HepG2 (cell line): ENCODE data around the gene ATIC. TPM values are rescaled to one million over a fixed set of nuclear protein-coding genes. Genes with fewer than 3 reads are reported as not detected.

ENCODE experiments used
- ATAD3A ChIP-seq: sonication (generic); formaldehyde crosslinking; IDR thresholded peaks from 2 replicates; pipeline ENCODE4 v1.4.0; 2020; ENCODE audit warnings: missing genetic modification reagents
- CBX1 ChIP-seq: IDR thresholded peaks from one replicate; pipeline ENCODE4 v1.6.1; 2016; ENCODE audit warnings: antibody characterized with exemption, low read depth
- HNF1A ChIP-seq, 2 experiments: sonication (generic) in 1 of 2; formaldehyde crosslinking in 1 of 2; IDR thresholded peaks; 2 replicates each; pipeline versions ENCODE4 v1.4.0 to v1.6.1; 2016 to 2020; ENCODE audit warnings: borderline replicate concordance in 1 of 2, low read depth in 1 of 2, mild to moderate bottlenecking in 1 of 2, missing genetic modification reagents in 1 of 2
- IKZF4 ChIP-seq: sonication (generic); formaldehyde crosslinking; IDR thresholded peaks from 2 replicates; pipeline ENCODE4 v1.5.1; 2020; ENCODE audit warnings: borderline replicate concordance, mild to moderate bottlenecking, low read depth, missing genetic modification reagents; ENCODE audit errors: not compliant biosample characterization
- MLX ChIP-seq: IDR thresholded peaks from 2 replicates; pipeline ENCODE4 v1.6.1; 2016
- MYNN ChIP-seq: sonication (generic); formaldehyde crosslinking; IDR thresholded peaks from 2 replicates; pipeline ENCODE4 v1.4.0; 2020; ENCODE audit warnings: mild to moderate bottlenecking, low read depth, missing genetic modification reagents
- NCOA1 ChIP-seq: sonication (generic); formaldehyde crosslinking; IDR thresholded peaks from 2 replicates; pipeline ENCODE4 v1.9.0; 2021; ENCODE audit warnings: missing genetic modification reagents
- NCOA5 ChIP-seq: sonication (generic); formaldehyde crosslinking; IDR thresholded peaks from 2 replicates; pipeline ENCODE4 v1.4.0; 2020; ENCODE audit warnings: missing genetic modification reagents
- NFRKB ChIP-seq: fragments of 450-650 bp; IDR thresholded peaks from 2 replicates; pipeline ENCODE4 v1.6.1; 2017
- ONECUT2 ChIP-seq: sonication (generic); formaldehyde crosslinking; IDR thresholded peaks from 2 replicates; pipeline ENCODE4 v1.4.0; 2020; ENCODE audit warnings: missing genetic modification reagents
- RBM22 ChIP-seq: fragments of 200-400 bp; formaldehyde crosslinking; optimal IDR thresholded peaks from 2 replicates; pipeline ENCODE3; 2017; ENCODE audit warnings: mild to moderate bottlenecking, low read length, moderate library complexity
- RBM39 ChIP-seq: fragments of 200-400 bp; formaldehyde crosslinking; IDR thresholded peaks from one replicate; pipeline ENCODE4 v1.6.1; 2018; ENCODE audit warnings: antibody characterized with exemption, mild to moderate bottlenecking, low read depth, low read length; ENCODE audit not compliant: poor library complexity, severe bottlenecking
- SPEN ChIP-seq: sonication (generic); formaldehyde crosslinking; IDR thresholded peaks from 2 replicates; pipeline ENCODE4 v1.5.1; 2020; ENCODE audit warnings: low read depth, mild to moderate bottlenecking, missing genetic modification reagents
- ZKSCAN8 ChIP-seq: IDR thresholded peaks from 2 replicates; pipeline ENCODE4 v1.6.1; 2016; ENCODE audit warnings: borderline replicate concordance, missing genetic modification reagents, missing compliant biosample characterization
- ZNF12 ChIP-seq: sonication (generic); formaldehyde crosslinking; IDR thresholded peaks from 2 replicates; pipeline ENCODE4 v1.5.0; 2020; ENCODE audit warnings: missing genetic modification reagents
- ZNF224 ChIP-seq: sonication (generic); formaldehyde crosslinking; IDR thresholded peaks from 2 replicates; pipeline ENCODE4 v1.5.0; 2020; ENCODE audit warnings: mild to moderate bottlenecking, missing genetic modification reagents
- ZNF256 ChIP-seq: sonication (generic); formaldehyde crosslinking; conservative IDR thresholded peaks from 2 replicates; pipeline ENCODE4 v1.4.0; 2020; ENCODE audit warnings: missing genetic modification reagents
- ZNF33A ChIP-seq: sonication (generic); formaldehyde crosslinking; IDR thresholded peaks from 2 replicates; pipeline ENCODE4 v1.5.1; 2020; ENCODE audit warnings: missing genetic modification reagents, mild to moderate bottlenecking, moderate library complexity, borderline replicate concordance
- ZNF34 ChIP-seq: sonication (generic); formaldehyde crosslinking; IDR thresholded peaks from 2 replicates; pipeline ENCODE4 v1.4.0; 2020; ENCODE audit warnings: mild to moderate bottlenecking, missing genetic modification reagents, borderline replicate concordance
- ZNF350 ChIP-seq: sonication (generic); formaldehyde crosslinking; IDR thresholded peaks from 2 replicates; pipeline ENCODE4 v1.4.0; 2020; ENCODE audit warnings: mild to moderate bottlenecking, low read depth, missing genetic modification reagents, borderline replicate concordance
- ZNF460 ChIP-seq: sonication (generic); formaldehyde crosslinking; IDR thresholded peaks from 2 replicates; pipeline ENCODE4 v1.5.1; 2020; ENCODE audit warnings: missing genetic modification reagents, mild to moderate bottlenecking, borderline replicate concordance
- ZNF761 ChIP-seq: sonication (generic); formaldehyde crosslinking; conservative IDR thresholded peaks from 2 replicates; pipeline ENCODE4 v1.4.0; 2020; ENCODE audit warnings: mild to moderate bottlenecking, missing genetic modification reagents
- polyA plus RNA-seq, 8 experiments: library from polyadenylated mRNA; depleted of rRNA in 3 of 8; stranded (reverse) in 7 of 8; unstranded in 1 of 8; fragments of >200 nt; fragmentation: Illumina TruSeq in 4 of 8; extraction: Trizol in 4 of 8; gene quantifications; 2 replicates each; pipeline versions ENCODE4 v1.2.1 to v1.2.3, GENCODE V29; 2011 to 2016; ENCODE audit warnings: low read depth in 4 of 8, missing spikeins in 1 of 8, mixed read lengths in 1 of 8; ENCODE audit not compliant: insufficient read depth in 1 of 8
- total RNA-seq, 5 experiments: library from RNA; depleted of rRNA; stranded (reverse); fragments of >200 nt; fragmentation: Illumina TruSeq; extraction: Trizol; gene quantifications; 2 replicates each; pipeline ENCODE4 v1.2.3, GENCODE V29; 2016; ENCODE audit warnings: low read depth in 1 of 5

The ATIC gene
- total and polyA plus RNA-seq, 2 of the 13 experiments (the other 11 are each of a cell fraction or from before 2014, with no cell fraction given), result 89.8 to 146 TPM

DNA sequence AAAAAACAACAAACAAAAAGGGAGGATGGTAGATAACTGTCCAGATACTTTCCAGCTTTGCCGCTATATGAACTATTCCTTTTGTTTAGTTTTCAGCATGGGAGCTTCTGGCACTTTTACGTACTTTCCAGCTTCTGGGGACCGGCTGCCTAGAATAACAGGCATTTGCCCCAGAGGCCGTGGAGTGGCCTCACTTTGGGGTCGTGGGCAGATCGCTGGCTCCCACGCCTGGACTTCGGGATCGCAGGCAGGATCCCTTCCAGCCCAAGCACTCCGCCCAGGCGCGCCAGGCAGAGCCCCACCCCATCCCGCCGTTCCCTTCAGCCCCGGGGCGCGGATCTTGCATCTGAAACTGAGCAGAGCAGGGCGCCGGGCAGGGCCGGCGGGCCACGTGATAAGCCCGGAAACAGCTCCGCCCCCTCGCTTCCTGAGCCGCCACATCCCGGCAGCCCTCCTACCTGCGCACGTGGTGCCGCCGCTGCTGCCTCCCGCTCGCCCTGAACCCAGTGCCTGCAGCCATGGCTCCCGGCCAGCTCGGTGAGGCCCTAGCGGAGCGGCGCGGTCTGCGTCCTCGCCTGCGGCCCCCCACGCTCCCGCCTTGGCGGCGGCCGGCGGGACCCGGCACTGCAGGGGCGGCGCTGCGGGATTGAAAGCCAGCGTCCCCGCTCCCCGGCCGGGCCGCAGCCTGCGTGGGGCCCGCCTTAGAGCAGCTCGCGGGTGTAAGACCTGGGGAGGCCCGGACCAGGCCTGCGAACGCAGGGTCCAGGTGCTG, at the start of gene ATIC (continued):
- no peak for TF ChIP-seq HNF1A (IDR thresholded peaks at IDR 0.05; ENCODE audit: low read depth)
- TF ChIP-seq HNF1A (CRISPR knock-in tag; IDR thresholded peaks at IDR 0.05; ENCODE audit: borderline replicate concordance), result peak; percentile 93
- no peak for TF ChIP-seq NCOA5 (CRISPR knock-in tag)
- no peak for TF ChIP-seq RBM22
- no peak for TF ChIP-seq ONECUT2 (CRISPR knock-in tag)
- TF ChIP-seq ZNF33A (CRISPR knock-in tag), result peak; percentile 98
- peak; percentile 94 for TF ChIP-seq CBX1
- TF ChIP-seq IKZF4 (CRISPR knock-in tag), result peak; percentile 99
- TF ChIP-seq ZNF224 (CRISPR knock-in tag), result peak; percentile 85; the same call in 1 of the 2 replicates
- TF ChIP-seq RBM39, result no peak
- peak; percentile 91 for TF ChIP-seq ZKSCAN8 (CRISPR knock-in tag)
- TF ChIP-seq MLX (CRISPR knock-in tag), result peak; percentile 88; the same call in 1 of the 2 replicates
- peak; percentile 69; the same call in 1 of the 2 replicates for TF ChIP-seq ZNF12 (CRISPR knock-in tag)
- peak; percentile 78; the same call in 1 of the 2 replicates for TF ChIP-seq ZNF460 (CRISPR knock-in tag)
- TF ChIP-seq SPEN (CRISPR knock-in tag), result peak; percentile 99
- peak; percentile 98; the same call in 1 of the 2 replicates for TF ChIP-seq ZNF34 (CRISPR knock-in tag)
- TF ChIP-seq ZNF761 (CRISPR knock-in tag), result peak; percentile 99
- TF ChIP-seq ZNF350 (CRISPR knock-in tag), result peak; percentile 96
- TF ChIP-seq ATAD3A (CRISPR knock-in tag), result no peak
- TF ChIP-seq ZNF256, result no peak; the same call in 1 of the 2 replicates
- no peak for TF ChIP-seq NCOA1 (CRISPR knock-in tag)
- peak; percentile 37; the same call in 1 of the 2 replicates for TF ChIP-seq MYNN (CRISPR knock-in tag)
- no peak for TF ChIP-seq NFRKB
